GM18511 (cell line): ENCODE measurements around the gene OSMR.
"Not testable (repeated sequence)": the region's sequence is repeated elsewhere in the genome, so short reads cannot be mapped to it uniquely, and the experiment has no call there.

Source experiments
- ATAC-seq: cut with Tn5 transposase; IDR thresholded peaks from one replicate; pipeline ENCODE4 v1.9.1; 2021; ENCODE audit warnings: mild to moderate bottlenecking, moderate library complexity; ENCODE audit not compliant: unreplicated experiment

OSMR gene

GRCh38 chr5:38830521-38831051 lies 15.2 kb upstream of the OSMR start:
- ATAC-seq: no peak

- no peak for ATAC-seq
Measured at GRCh38 chr5:38831117-38831516, 14.7 kb upstream of the OSMR start.

- no peak for ATAC-seq
Measured at GRCh38 chr5:38831909-38832308, 13.9 kb upstream of the OSMR start.

GRCh38 chr5:38832810-38833209 lies 13.0 kb upstream of the OSMR start:
- no peak for ATAC-seq

GRCh38 chr5:38835887-38836286 lies 9.9 kb upstream of the OSMR start:
- no peak for ATAC-seq

GRCh38 chr5:38837416-38837815 lies 8.4 kb upstream of the OSMR start:
- ATAC-seq: no peak

GRCh38 chr5:38837932-38838331 lies 7.9 kb upstream of the OSMR start:
- no peak for ATAC-seq

- ATAC-seq: no peak
Measured at GRCh38 chr5:38843665-38844064, 2.1 kb upstream of the OSMR start.

GRCh38 chr5:38846379-38847011 lies 683 bp downstream of the OSMR start:
- ATAC-seq: no peak

- ATAC-seq: no peak
Measured at GRCh38 chr5:38847559-38848347, 1.9 kb downstream of the OSMR start.

- no peak for ATAC-seq
Measured at GRCh38 chr5:38848637-38849036, 2.8 kb downstream of the OSMR start.

GRCh38 chr5:38851640-38852039 lies 5.8 kb downstream of the OSMR start:
- not testable (repeated sequence) for ATAC-seq

- ATAC-seq: no peak
Measured at GRCh38 chr5:38853753-38854470, 8.1 kb downstream of the OSMR start.

GRCh38 chr5:38854907-38855306 lies 9.1 kb downstream of the OSMR start:
- no peak for ATAC-seq

GRCh38 chr5:38856660-38857059 lies 10.8 kb downstream of the OSMR start:
- no peak for ATAC-seq

GRCh38 chr5:38858839-38859238 lies 13.0 kb downstream of the OSMR start:
- ATAC-seq: no peak

GRCh38 chr5:38861986-38862770 lies 16.4 kb downstream of the OSMR start:
- not testable (repeated sequence) for ATAC-seq

GRCh38 chr5:38866362-38867031 lies 20.7 kb downstream of the OSMR start:
- no peak for ATAC-seq

GRCh38 chr5:38867032-38867398 lies 21.2 kb downstream of the OSMR start:
- no peak for ATAC-seq

GRCh38 chr5:38867416-38867815 lies 21.6 kb downstream of the OSMR start:
- no peak for ATAC-seq
